ENCODE data around the gene ITIH1.

DNA sequence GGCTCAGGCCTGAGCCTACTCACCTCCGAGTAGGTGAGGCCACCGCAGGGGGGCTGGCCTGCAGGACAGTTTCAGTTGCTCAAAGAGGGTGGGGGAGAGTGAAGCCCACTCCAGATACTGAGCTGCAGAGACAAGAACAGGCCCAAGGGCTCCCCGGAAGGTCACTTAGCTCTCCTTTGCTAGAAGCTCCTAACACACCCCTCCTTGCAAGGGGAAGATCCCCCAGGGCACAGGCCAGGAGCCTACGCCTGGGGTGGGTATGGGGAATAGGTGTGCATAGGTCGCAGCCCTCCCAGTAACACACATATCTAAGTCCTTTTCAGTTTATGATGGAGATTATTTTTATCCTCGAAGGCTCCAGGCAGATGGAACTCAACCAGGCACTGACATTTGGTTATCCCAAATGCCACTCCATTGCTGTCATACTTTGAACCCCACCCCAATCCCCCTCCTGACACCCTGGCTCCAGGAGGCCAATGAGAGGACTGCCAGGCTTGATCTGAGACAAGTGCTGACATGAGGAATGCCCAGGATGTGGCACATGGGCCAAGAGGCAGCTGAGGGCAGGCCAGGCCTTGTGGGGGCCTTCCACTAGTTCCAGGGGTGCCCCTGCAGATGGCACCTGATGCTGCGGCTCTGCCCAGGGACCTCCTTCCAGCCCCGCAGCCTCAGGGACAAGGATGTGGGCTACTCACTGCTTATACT lies 58.5 kb downstream of the ITIH1 start:
- TF ChIP-seq, protein P1, sequence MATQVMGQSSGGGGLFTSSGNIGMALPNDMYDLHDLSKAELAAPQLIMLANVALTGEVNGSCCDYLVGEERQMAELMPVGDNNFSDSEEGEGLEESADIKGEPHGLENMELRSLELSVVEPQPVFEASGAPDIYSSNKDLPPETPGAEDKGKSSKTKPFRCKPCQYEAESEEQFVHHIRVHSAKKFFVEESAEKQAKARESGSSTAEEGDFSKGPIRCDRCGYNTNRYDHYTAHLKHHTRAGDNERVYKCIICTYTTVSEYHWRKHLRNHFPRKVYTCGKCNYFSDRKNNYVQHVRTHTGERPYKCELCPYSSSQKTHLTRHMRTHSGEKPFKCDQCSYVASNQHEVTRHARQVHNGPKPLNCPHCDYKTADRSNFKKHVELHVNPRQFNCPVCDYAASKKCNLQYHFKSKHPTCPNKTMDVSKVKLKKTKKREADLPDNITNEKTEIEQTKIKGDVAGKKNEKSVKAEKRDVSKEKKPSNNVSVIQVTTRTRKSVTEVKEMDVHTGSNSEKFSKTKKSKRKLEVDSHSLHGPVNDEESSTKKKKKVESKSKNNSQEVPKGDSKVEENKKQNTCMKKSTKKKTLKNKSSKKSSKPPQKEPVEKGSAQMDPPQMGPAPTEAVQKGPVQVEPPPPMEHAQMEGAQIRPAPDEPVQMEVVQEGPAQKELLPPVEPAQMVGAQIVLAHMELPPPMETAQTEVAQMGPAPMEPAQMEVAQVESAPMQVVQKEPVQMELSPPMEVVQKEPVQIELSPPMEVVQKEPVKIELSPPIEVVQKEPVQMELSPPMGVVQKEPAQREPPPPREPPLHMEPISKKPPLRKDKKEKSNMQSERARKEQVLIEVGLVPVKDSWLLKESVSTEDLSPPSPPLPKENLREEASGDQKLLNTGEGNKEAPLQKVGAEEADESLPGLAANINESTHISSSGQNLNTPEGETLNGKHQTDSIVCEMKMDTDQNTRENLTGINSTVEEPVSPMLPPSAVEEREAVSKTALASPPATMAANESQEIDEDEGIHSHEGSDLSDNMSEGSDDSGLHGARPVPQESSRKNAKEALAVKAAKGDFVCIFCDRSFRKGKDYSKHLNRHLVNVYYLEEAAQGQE (IDR thresholded peaks at IDR 0.05) = no peak
- TF ChIP-seq, protein P2, sequence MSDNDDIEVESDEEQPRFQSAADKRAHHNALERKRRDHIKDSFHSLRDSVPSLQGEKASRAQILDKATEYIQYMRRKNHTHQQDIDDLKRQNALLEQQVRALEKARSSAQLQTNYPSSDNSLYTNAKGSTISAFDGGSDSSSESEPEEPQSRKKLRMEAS (IDR thresholded peaks at IDR 0.05) = no peak
- TF ChIP-seq, protein P3, sequence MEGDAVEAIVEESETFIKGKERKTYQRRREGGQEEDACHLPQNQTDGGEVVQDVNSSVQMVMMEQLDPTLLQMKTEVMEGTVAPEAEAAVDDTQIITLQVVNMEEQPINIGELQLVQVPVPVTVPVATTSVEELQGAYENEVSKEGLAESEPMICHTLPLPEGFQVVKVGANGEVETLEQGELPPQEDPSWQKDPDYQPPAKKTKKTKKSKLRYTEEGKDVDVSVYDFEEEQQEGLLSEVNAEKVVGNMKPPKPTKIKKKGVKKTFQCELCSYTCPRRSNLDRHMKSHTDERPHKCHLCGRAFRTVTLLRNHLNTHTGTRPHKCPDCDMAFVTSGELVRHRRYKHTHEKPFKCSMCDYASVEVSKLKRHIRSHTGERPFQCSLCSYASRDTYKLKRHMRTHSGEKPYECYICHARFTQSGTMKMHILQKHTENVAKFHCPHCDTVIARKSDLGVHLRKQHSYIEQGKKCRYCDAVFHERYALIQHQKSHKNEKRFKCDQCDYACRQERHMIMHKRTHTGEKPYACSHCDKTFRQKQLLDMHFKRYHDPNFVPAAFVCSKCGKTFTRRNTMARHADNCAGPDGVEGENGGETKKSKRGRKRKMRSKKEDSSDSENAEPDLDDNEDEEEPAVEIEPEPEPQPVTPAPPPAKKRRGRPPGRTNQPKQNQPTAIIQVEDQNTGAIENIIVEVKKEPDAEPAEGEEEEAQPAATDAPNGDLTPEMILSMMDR (IDR thresholded peaks at IDR 0.05) = no peak
- TF ChIP-seq KDM5A (IDR thresholded peaks at IDR 0.05) (no peak), POLR2AphosphoS2 (conservative IDR thresholded peaks at IDR 0.05; ENCODE audit: low read length) (no peak)

All from A549 (cell line).